ENCODE measurements around the gene NEUROD1.

Gene NEUROD1

GRCh38 chr2:181677912-181678586 lies 2.3 kb downstream of the NEUROD1 start (continued):
- no peak for TF ChIP-seq ZNF843 (tag by site-specific recombination; IDR thresholded peaks at IDR 0.05)
- TF ChIP-seq ZBTB48 (tag by site-specific recombination; IDR thresholded peaks at IDR 0.05): no peak
- no peak for TF ChIP-seq ZNF664 (tag by site-specific recombination; IDR thresholded peaks at IDR 0.05)
- TF ChIP-seq ZNF2 (tag by site-specific recombination; IDR thresholded peaks at IDR 0.05): no peak
- no peak for TF ChIP-seq ZNF266 (tag by site-specific recombination; IDR thresholded peaks at IDR 0.05; ENCODE audit: low read depth)
- no peak for TF ChIP-seq ZNF280C (tag by site-specific recombination; IDR thresholded peaks at IDR 0.05)
- TF ChIP-seq ZNF677 (tag by site-specific recombination; IDR thresholded peaks at IDR 0.05): no peak
- no peak for TF ChIP-seq ZNF391 (tag by site-specific recombination; IDR thresholded peaks at IDR 0.05; ENCODE audit: borderline replicate concordance, low read depth)
- TF ChIP-seq ZBTB49 (tag by site-specific recombination; IDR thresholded peaks at IDR 0.05; ENCODE audit: low read depth): no peak
- TF ChIP-seq ZNF555 (tag by site-specific recombination; conservative IDR thresholded peaks at IDR 0.05): no peak
- TF ChIP-seq ZNF530 (tag by site-specific recombination; IDR thresholded peaks at IDR 0.05; ENCODE audit: low read depth): no peak
- no peak for TF ChIP-seq ZNF830 (tag by site-specific recombination; IDR thresholded peaks at IDR 0.05; ENCODE audit: low read depth)
- TF ChIP-seq SCRT1 (tag by site-specific recombination; IDR thresholded peaks at IDR 0.05; ENCODE audit: borderline replicate concordance): no peak
- no peak for TF ChIP-seq ZSCAN5A (tag by site-specific recombination; IDR thresholded peaks at IDR 0.05)

- H3K36me3 ChIP-seq (ENCODE audit: control insufficient read depth in 2 of 2, insufficient read depth in 1 of 2, low read length in 2 of 2): no peaks in the 10 kb centered on the region
- ChIA-PET POLR2A (no interaction called here), CTCF (interaction anchor here (0.7 kb wide), 1 partner anchor 792 kb away, joined by 3 read pairs; no protein-coding TSS in a partner anchor)
- no peak for TF ChIP-seq ZBTB21 (tag by site-specific recombination; IDR thresholded peaks at IDR 0.05)
- no peak for TF ChIP-seq ZNF248 (tag by site-specific recombination; IDR thresholded peaks at IDR 0.05)
- no peak for TF ChIP-seq ZNF664 (tag by site-specific recombination; IDR thresholded peaks at IDR 0.05)
- TF ChIP-seq ZNF280C (tag by site-specific recombination; IDR thresholded peaks at IDR 0.05): no peak
- TF ChIP-seq BCL11B (tag by site-specific recombination; IDR thresholded peaks at IDR 0.05; ENCODE audit: low read depth): no peak
- no peak for TF ChIP-seq ZNF10 (tag by site-specific recombination; IDR thresholded peaks at IDR 0.05)
- TF ChIP-seq ZNF362 (tag by site-specific recombination; IDR thresholded peaks at IDR 0.05): no peak
- TF ChIP-seq ZSCAN18 (tag by site-specific recombination; IDR thresholded peaks at IDR 0.05): no peak
- no peak for TF ChIP-seq ZNF621 (tag by site-specific recombination; IDR thresholded peaks at IDR 0.05)
- H3K9me3 ChIP-seq (ENCODE audit: control insufficient read depth, insufficient read depth, low read depth, low read length): no peaks in the 10 kb centered on the region
- no peak overlapping the region for H3K4me3 ChIP-seq (ENCODE audit: low read depth, low read length)
- no peaks in the 10 kb centered on the region; the same call in 1 of the 2 replicates for H3K4me1 ChIP-seq (ENCODE audit: control insufficient read depth, insufficient read depth, low read length)
- H3K27ac ChIP-seq (ENCODE audit: extremely low read depth, low read depth, low read length): no peak overlapping the region
Observed at GRCh38 chr2:181675254-181675653, 5.1 kb downstream of the NEUROD1 start.
